Subcutaneous abdominal adipose tissue (tissue), 5 donors: Measurements from ENCODE around the gene UTP20.

Source experiments
- H3K27ac ChIP-seq: one replicate; pipeline ENCODE4 v1.7.0; 2013; ENCODE audit warnings: low read depth, mild to moderate bottlenecking, inconsistent platforms, low read length, moderate library complexity
- H3K27me3 ChIP-seq, 5 donors: one replicate each; pipeline ENCODE4 v1.7.0; 2013; ENCODE audit warnings: low read length in 5 of 5, inconsistent platforms in 1 of 5; ENCODE audit not compliant: control insufficient read depth in 5 of 5, insufficient read depth in 4 of 5
- H3K36me3 ChIP-seq, 5 donors: one replicate each; pipeline ENCODE4 v1.7.0; 2013; ENCODE audit warnings: low read length in 5 of 5; ENCODE audit not compliant: control insufficient read depth in 5 of 5, insufficient read depth in 5 of 5
- H3K4me1 ChIP-seq, 5 donors: one replicate each; pipeline ENCODE4 v1.7.0; 2013; ENCODE audit warnings: low read length in 5 of 5, mild to moderate bottlenecking in 3 of 5, moderate library complexity in 1 of 5; ENCODE audit not compliant: control insufficient read depth in 5 of 5, insufficient read depth in 5 of 5
- H3K4me3 ChIP-seq, 5 donors: one replicate each; pipeline ENCODE4 v1.7.0; 2013; ENCODE audit warnings: low read length in 5 of 5, low read depth in 1 of 5
- H3K9ac ChIP-seq, 5 donors: one replicate each; pipeline ENCODE4 v1.7.0; 2013; ENCODE audit warnings: low read length in 5 of 5, mild to moderate bottlenecking in 4 of 5, moderate library complexity in 3 of 5
- H3K9me3 ChIP-seq, 5 donors: one replicate each; pipeline ENCODE4 v1.7.0; 2013; ENCODE audit warnings: low read length in 5 of 5; ENCODE audit not compliant: control insufficient read depth in 5 of 5
- donor health status: healthy.
- donor health status: healthy.
- donor health status: healthy.
- donor health status: healthy.
- donor health status: healthy.

The UTP20 gene

DNA sequence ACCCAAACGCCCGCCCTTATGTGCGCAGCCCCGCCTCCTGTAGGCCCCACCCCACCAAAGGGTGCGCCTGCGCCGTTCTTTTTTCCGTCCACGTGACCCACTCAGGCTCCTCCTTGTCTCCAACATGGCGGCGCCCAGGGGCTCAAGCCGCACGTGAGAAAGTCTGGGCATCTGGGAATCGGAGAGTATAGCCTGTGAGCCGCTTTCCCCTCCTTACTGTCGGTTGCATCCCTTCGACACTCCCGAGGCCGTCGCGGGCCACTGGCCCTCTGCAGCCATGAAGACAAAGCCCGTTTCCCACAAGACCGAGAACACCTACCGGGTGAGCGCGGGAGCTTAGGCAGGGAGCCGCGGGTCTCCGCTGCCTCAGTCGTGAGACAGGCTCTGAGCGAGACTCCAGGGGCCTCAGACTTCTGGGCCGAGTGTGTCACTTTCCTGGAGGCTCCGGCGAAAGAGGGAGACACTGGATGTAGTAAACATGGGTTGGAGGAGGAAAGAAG, at the start of gene UTP20:
TSS of gene UTP20 (plus strand) at position 100 of the 500 bp plus-strand sequence. CDS start at position 278, 178 bp downstream.
- H3K27me3 ChIP-seq, result no peaks in the 10 kb centered on the region
- peak within 1 kb of the TSS; percentile 67 for H3K27ac ChIP-seq
- H3K9me3 ChIP-seq, result no peaks in the 10 kb centered on the region
- peak within 1 kb of the TSS; percentile 86 to 100 (median 92) for H3K4me3 ChIP-seq
- H3K9ac ChIP-seq, result peak within 1 kb of the TSS; percentile 87 to 97 (median 96)
- H3K4me1 ChIP-seq, result peaks cover 0 to 15% (median 9%) of the 10 kb centered on the region in 5 donors
- H3K36me3 ChIP-seq, result peaks cover 2 to 13% (median 11%) of the 10 kb centered on the region in 5 donors

DNA sequence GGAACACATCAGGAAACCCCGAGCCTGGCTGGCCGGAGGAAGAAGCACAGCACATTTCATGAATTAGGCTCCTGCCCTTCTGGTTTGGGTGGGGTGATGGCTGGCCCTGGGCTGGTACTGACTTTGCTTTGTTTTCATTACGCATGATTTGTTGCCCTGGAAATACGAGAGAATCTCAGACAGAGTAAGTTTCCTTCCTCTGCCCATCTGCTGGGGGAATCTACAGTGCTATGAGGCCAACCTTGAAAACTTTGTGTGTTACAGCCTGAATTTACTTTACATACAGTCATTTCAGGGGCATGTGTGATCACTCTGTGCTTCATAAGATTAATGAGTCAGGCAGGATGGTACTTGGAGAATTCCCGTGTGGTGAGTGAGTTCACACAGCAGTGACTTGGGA, 49.4 kb upstream of the UTP20 start:
- no peaks in the 10 kb centered on the region for H3K9me3 ChIP-seq
- H3K4me1 ChIP-seq, result no peaks in the 10 kb centered on the region
- no peak overlapping the region for H3K4me3 ChIP-seq
- no peaks in the 10 kb centered on the region for H3K27me3 ChIP-seq
- no peaks in the 10 kb centered on the region for H3K36me3 ChIP-seq
- no peak overlapping the region for H3K9ac ChIP-seq
- H3K27ac ChIP-seq, result no peak overlapping the region

DNA sequence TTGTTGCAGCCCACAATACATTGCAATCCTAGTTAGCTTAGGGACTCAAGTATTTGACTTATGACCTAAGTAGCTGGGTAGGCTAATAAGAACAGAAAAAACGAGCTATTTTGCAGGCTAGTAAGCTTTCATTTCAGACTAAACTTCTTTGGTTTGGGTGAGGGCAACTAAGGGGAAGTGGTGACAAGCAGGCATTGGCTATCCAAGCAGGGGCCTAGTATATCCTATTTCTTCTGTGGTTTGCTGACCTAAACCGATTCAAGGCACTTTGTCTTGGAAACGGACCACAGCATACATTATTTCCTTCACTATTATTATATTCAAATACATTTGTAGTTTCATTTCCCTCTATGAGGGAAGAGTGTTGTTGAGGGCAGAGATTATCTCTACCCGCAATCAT, 48.3 kb upstream of the UTP20 start:
- no peaks in the 10 kb centered on the region for H3K4me1 ChIP-seq
- no peaks in the 10 kb centered on the region for H3K27me3 ChIP-seq
- no peak overlapping the region for H3K27ac ChIP-seq
- H3K36me3 ChIP-seq, result no peaks in the 10 kb centered on the region
- no peaks in the 10 kb centered on the region for H3K9me3 ChIP-seq
- H3K9ac ChIP-seq, result no peak overlapping the region
- H3K4me3 ChIP-seq, result no peak overlapping the region

DNA sequence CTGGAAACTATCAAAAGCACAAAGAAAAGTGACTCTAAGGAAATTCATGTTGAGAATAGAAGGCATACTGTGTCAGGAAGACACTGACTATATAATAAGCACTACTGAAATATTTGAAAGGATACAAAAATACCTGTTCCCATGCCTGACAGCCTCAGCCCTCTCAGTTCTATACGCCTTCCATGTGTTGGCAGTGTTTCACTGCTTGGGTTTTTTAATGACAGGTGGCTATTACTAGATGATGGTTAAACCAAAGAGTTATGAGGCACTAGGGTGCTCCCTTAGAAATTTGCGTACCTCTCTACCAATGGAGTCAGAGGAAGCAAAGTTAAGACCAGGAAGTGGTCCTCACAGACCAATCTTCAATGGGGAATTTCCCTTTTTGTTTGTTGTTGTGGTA, 44.2 kb upstream of the UTP20 start:
- Histone ChIP-seq H3K27ac (no peak overlapping the region), H3K4me1 (no peaks in the 10 kb centered on the region), H3K27me3 (no peaks in the 10 kb centered on the region), H3K9me3 (peaks cover 0 to 7% (median 0%) of the 10 kb centered on the region in 5 donors), H3K36me3 (no peaks in the 10 kb centered on the region), H3K9ac (no peak overlapping the region), H3K4me3 (no peak overlapping the region)

DNA sequence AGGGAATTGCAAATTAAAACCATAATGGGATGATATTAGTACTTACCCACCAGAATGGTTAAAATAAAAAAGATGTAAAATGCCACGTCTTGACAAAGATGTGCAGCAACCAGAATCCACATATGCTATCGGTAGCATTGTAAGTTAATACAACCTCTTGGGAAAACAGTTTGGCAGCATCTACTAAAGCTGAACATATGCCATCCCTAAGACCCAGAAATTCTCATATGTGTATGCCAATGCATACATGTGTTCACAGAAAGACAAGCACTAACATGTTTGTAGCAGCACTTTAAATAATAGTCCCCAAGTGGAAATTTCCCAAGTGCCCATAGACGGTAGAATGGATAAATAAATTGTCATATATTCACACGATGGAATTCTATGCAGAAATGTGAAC, 41.6 kb upstream of the UTP20 start:
- Histone ChIP-seq H3K4me3 (no peak overlapping the region), H3K4me1 (no peaks in the 10 kb centered on the region), H3K27me3 (no peaks in the 10 kb centered on the region), H3K36me3 (no peaks in the 10 kb centered on the region), H3K9me3 (peaks cover 0 to 16% (median 6%) of the 10 kb centered on the region in 5 donors), H3K9ac (no peak overlapping the region), H3K27ac (no peak overlapping the region)

DNA sequence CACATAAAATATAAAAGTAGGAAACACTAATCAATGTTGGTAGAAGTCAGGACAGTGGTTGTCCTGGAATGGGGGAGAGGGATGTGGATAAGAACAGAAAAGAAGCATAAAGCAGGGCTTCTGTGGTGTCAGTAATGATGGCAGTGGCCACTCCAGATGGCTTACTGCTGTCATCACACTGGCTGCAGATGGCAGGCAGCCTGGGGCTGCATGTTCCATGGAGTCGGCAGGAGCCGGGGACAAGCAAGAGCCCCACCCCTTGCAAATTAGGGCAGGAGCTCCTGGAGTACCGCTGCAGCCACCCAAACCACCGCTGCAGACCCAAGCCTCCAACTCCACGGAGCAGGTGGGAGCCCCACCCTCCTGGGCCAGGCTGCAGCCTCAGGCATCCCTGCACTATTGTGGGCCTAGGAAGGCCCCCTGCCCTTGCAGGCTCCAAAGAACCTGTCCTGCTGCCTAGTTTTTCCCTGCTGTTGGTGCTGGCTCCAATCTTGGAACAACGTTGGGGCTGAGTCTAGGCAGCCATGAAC, 41.0 kb upstream of the UTP20 start:
- no peaks in the 10 kb centered on the region for H3K27me3 ChIP-seq
- H3K9ac ChIP-seq, result no peak overlapping the region
- no peak overlapping the region for H3K27ac ChIP-seq
- H3K36me3 ChIP-seq, result no peaks in the 10 kb centered on the region
- peaks cover 0 to 16% (median 6%) of the 10 kb centered on the region in 5 donors for H3K9me3 ChIP-seq
- H3K4me1 ChIP-seq, result no peaks in the 10 kb centered on the region
- H3K4me3 ChIP-seq, result no peak overlapping the region

DNA sequence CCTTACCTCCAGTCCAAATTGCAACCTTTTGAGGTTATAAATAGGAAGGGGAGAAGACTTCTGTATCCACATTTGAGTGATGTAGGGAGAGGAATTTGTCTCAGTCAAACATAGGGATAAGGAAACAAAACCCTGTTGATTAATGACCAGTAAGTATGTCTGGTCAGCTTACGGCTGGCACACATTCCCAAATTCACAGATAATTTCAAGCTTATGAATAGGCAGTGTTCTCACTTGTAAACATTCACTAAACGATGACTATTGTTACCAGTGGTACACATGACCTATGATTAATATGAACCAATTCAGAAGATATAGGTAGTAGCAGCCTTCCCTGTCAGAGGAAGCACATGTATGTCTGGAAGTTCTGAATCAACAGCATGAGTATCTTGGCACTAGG, 36.8 kb upstream of the UTP20 start:
- Histone ChIP-seq H3K36me3 (no peaks in the 10 kb centered on the region), H3K4me3 (no peak overlapping the region), H3K27me3 (no peaks in the 10 kb centered on the region), H3K27ac (no peak overlapping the region), H3K4me1 (no peaks in the 10 kb centered on the region), H3K9ac (no peak overlapping the region), H3K9me3 (peaks cover 0 to 16% (median 6%) of the 10 kb centered on the region in 5 donors)

DNA sequence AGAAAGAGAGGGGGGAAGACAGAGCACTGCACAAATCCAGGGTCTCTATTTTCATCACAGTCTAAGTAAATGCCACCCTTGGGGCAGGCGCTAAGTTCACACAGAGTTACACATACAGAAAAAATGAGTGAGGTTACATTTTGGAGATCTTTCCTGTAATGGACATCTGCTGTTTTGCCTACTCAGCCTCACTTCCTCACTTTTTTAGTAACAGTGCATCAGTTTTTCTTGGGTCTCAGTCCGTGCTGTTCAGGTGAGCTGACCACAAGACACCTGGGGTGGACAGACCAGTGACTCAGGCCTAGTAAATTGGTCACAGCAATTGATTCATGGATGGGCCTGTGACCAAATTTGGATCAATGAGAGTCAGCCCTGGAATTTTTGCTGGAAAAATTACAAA, 36.3 kb upstream of the UTP20 start:
- no peaks in the 10 kb centered on the region for H3K36me3 ChIP-seq
- peaks cover 0 to 16% (median 6%) of the 10 kb centered on the region in 5 donors for H3K9me3 ChIP-seq
- H3K27me3 ChIP-seq, result no peaks in the 10 kb centered on the region
- no peak overlapping the region for H3K4me3 ChIP-seq
- no peak overlapping the region for H3K27ac ChIP-seq
- H3K9ac ChIP-seq, result no peak overlapping the region
- no peaks in the 10 kb centered on the region for H3K4me1 ChIP-seq

DNA sequence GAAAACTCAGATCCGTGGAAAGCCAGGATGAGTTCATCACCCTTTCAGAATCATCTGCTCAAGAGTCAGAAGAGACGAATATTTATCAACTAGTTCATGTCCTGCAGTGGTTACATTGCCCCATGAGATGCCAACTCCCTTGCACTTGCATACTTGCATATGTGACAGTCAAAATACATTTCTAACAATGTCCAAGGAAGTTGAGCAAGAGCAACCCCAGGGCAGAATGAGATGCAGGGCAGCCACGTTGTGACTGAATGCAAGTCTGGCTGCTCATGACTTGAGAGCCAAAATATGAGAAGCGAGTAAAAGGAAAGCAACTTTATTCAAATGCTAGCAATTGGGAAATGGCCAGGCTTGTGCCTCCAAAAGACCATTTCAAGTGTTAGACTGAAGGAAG, 23.6 kb upstream of the UTP20 start:
- Histone ChIP-seq H3K4me1 (no peaks in the 10 kb centered on the region), H3K4me3 (no peak overlapping the region), H3K27ac (no peak overlapping the region), H3K9ac (no peak overlapping the region), H3K36me3 (no peaks in the 10 kb centered on the region), H3K9me3 (peaks cover 0 to 7% (median 2%) of the 10 kb centered on the region in 5 donors), H3K27me3 (no peaks in the 10 kb centered on the region)

DNA sequence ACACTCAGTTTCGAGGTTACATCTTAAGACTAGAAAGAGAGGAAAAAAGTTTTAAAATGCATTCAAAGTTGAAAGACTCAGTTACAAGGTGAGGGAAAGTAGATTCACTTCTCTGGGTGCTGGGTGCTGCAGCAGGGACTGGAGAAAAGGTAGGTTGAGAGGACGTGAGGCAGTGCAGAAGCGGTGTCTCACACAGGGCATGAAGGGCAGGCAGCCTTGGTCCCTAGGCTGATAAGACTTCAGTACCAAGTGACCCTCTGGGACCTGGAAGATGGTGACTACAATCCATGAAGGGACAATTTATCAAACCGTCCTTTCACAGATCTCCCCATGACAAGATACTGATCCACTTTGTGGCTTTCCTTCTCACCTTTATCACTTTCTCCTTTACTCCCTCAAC, 22.5 kb upstream of the UTP20 start:
- H3K9ac ChIP-seq, result no peak overlapping the region
- H3K27ac ChIP-seq, result no peak overlapping the region
- no peaks in the 10 kb centered on the region for H3K4me1 ChIP-seq
- H3K27me3 ChIP-seq, result no peaks in the 10 kb centered on the region
- no peak overlapping the region for H3K4me3 ChIP-seq
- H3K36me3 ChIP-seq, result no peaks in the 10 kb centered on the region
- H3K9me3 ChIP-seq, result peaks cover 0 to 7% (median 2%) of the 10 kb centered on the region in 5 donors
